ENCODE data around the gene B3GLCT. TPM values are rescaled to one million over a fixed set of nuclear protein-coding genes. Genes with fewer than 3 reads are reported as not detected.
A peak's percentile ranks its signal among the peaks of the same experiment; 100 is the strongest.

B3GLCT gene
- 4.3 and 4.4 TPM in 2 replicates for total RNA-seq (2014; rRNA removed; shearing (Covaris generic))
- 2.0 and 2.2 TPM in 2 replicates for polyA plus RNA-seq (2016; fragmentation: Nextera tagmentation; extraction: Ambion mirVana)
- long read RNA-seq, full-length matches to known transcripts = 1 of 3 reads
- long read RNA-seq, partial matches to known transcripts = 1 of 3 reads
- long read RNA-seq, other reads (novel, unspliced or antisense) = 1 of 3 reads

DNA sequence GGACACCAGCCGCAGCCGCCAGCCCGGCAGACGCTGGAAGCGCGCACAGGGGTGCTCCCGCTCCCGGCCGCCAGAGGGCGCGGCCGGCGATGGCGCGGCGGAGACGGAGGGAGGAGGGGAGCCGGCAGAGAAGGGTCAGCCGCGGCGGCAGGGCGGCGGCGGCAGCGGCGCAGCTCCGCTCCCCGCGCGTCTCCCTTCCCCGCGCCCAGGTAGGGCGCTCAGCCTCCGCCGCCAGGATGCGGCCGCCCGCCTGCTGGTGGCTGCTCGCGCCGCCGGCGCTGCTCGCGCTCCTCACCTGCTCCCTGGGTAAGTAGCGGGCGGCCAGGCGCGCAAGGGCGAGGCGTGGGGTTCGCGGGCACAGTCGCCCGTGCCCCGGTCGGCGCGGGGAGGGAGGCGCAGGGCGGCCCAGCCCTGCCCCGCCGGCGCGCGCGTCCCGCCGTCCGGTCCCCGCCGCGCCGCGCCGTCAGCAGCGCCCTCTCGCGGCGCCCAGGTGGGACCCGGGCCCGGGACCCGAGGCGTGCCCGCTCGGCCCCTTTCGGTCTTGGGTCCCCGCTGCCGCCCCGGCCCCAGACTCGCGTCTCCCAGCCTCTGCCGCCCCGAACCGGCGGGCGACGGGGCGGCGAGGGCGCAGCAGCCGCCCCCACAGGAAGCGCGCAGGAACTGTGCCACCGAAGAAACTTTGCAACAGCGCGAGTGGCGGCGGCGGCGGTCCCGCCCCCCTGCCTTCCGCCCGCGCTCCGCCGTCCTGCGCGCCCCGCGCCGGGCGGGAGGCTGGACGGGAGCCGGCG is at the start of gene B3GLCT:
TSS of gene B3GLCT (plus strand) at position 127 of the 788 bp plus-strand sequence. CDS start at position 237, 110 bp downstream.
- no peak for TF ChIP-seq POLR2AphosphoS5 (IDR thresholded peaks at IDR 0.05; ENCODE audit: low read depth)
- peak; percentile 55 to 79 for TF ChIP-seq CTCF (conservative IDR thresholded peaks at IDR 0.05; ENCODE audit: low read depth in 2 of 2)
- Histone ChIP-seq H3K79me2 (replicated peaks; ENCODE audit: insufficient read depth) (no peaks in the 10 kb centered on the region), H2AFZ (peak within 1 kb of the TSS; percentile 83; the same call in 1 of the 2 replicates), H3K36me3 (ENCODE audit: insufficient read depth) (no peaks in the 10 kb centered on the region), H3K4me3 (peak within 1 kb of the TSS; percentile 59), H3K9me2 (ENCODE audit: insufficient read depth) (no peaks in the 10 kb centered on the region), H4K20me1 (replicated peaks; ENCODE audit: insufficient read depth) (no peaks in the 10 kb centered on the region), H3K4me2 (peak within 1 kb of the TSS; percentile 89), H3K27ac (ENCODE audit: low read depth) (no peak within 1 kb of the TSS), H3F3A (replicated peaks; ENCODE audit: low read depth) (no peaks in the 10 kb centered on the region), H3K27me3 (ENCODE audit: insufficient read depth) (peaks cover 9% of the 10 kb centered on the region; the same call in 1 of the 2 replicates), H3K4me1 (ENCODE audit: insufficient read depth) (peaks cover 7% of the 10 kb centered on the region)
- Mint-ChIP-seq H3K36me3 (ENCODE audit: low read depth) (no peaks in the 10 kb centered on the region; the same call in 2 of the 3 replicates), H3K27me3 (ENCODE audit: insufficient read depth, low read depth, poor library complexity) (peaks cover 11% of the 10 kb centered on the region), H3K27ac (no peak within 1 kb of the TSS), H3K4me3 (peak within 1 kb of the TSS; percentile 75), H3K4me1 (peaks cover 17% of the 10 kb centered on the region), H3K9me3 (no peaks in the 10 kb centered on the region; the same call in 2 of the 3 replicates)
- ATAC-seq (peak; percentile 88), DNase-seq (ENCODE audit: low spot score) (peak; percentile 81)

- ATAC-seq = no peak
- no peak for DNase-seq (ENCODE audit: low spot score)
- Histone ChIP-seq H3K9me2 (ENCODE audit: insufficient read depth) (no peaks in the 10 kb centered on the region), H3K27ac (ENCODE audit: low read depth) (no peak overlapping the region), H3F3A (replicated peaks; ENCODE audit: low read depth) (no peaks in the 10 kb centered on the region), H3K27me3 (ENCODE audit: insufficient read depth) (no peaks in the 10 kb centered on the region), H3K36me3 (ENCODE audit: insufficient read depth) (peaks cover 85% of the 10 kb centered on the region), H3K4me3 (no peak overlapping the region), H4K20me1 (replicated peaks; ENCODE audit: insufficient read depth) (peaks cover 16% of the 10 kb centered on the region; the same call in 1 of the 2 replicates), H3K4me2 (no peak overlapping the region), H3K79me2 (replicated peaks; ENCODE audit: insufficient read depth) (peaks cover 26% of the 10 kb centered on the region), H3K4me1 (ENCODE audit: insufficient read depth) (no peaks in the 10 kb centered on the region), H2AFZ (no peak overlapping the region)
- no peaks in the 10 kb centered on the region for H3K9me3 Mint-ChIP-seq
- peaks cover 85% of the 10 kb centered on the region for H3K36me3 Mint-ChIP-seq (ENCODE audit: low read depth)
- no peak overlapping the region for H3K4me3 Mint-ChIP-seq
- no peak overlapping the region for H3K27ac Mint-ChIP-seq
- no peaks in the 10 kb centered on the region for H3K4me1 Mint-ChIP-seq
- H3K27me3 Mint-ChIP-seq (ENCODE audit: insufficient read depth, low read depth, poor library complexity) = no peaks in the 10 kb centered on the region
- TF ChIP-seq CTCF (conservative IDR thresholded peaks at IDR 0.05; ENCODE audit: low read depth in 2 of 2) (no peak), NANOG (IDR thresholded peaks at IDR 0.05; ENCODE audit: borderline replicate concordance) (no peak), EZH2 (IDR thresholded peaks at IDR 0.05; ENCODE audit: low read depth, unreplicated experiment) (no peak), REST (IDR thresholded peaks at IDR 0.05; ENCODE audit: unreplicated experiment) (no peak), STAT1 (IDR thresholded peaks at IDR 0.05; ENCODE audit: unreplicated experiment) (no peak), JUNB (IDR thresholded peaks at IDR 0.05; ENCODE audit: unreplicated experiment) (no peak), CREB1 (CRISPR knock-in tag; IDR thresholded peaks at IDR 0.05; ENCODE audit: low read depth) (no peak), ZNF114 (CRISPR knock-in tag; IDR thresholded peaks at IDR 0.05) (no peak), EZH2phosphoT487 (IDR thresholded peaks at IDR 0.05; ENCODE audit: unreplicated experiment) (no peak)
- TF ChIP-seq, protein P1, sequence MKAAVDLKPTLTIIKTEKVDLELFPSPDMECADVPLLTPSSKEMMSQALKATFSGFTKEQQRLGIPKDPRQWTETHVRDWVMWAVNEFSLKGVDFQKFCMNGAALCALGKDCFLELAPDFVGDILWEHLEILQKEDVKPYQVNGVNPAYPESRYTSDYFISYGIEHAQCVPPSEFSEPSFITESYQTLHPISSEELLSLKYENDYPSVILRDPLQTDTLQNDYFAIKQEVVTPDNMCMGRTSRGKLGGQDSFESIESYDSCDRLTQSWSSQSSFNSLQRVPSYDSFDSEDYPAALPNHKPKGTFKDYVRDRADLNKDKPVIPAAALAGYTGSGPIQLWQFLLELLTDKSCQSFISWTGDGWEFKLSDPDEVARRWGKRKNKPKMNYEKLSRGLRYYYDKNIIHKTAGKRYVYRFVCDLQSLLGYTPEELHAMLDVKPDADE (IDR thresholded peaks at IDR 0.05) = no peak
Observed at GRCh38 chr13:31150315-31150985, 49.3 kb upstream of the B3GLCT start.
